ENCODE data around the gene IMMP2L.

GRCh38 chr7:111038185-111038584 is 524.1 kb downstream of the IMMP2L start:
- TF ChIP-seq SIN3A (IDR thresholded peaks at IDR 0.05; ENCODE audit: borderline replicate concordance, insufficient read depth, low read length) (no peak), POLR2AphosphoS5 (IDR thresholded peaks at IDR 0.05; ENCODE audit: low read depth, low read length) (no peak), REST (IDR thresholded peaks at IDR 0.05; ENCODE audit: insufficient read depth in 1 of 2, low read depth in 2 of 2, low read length in 2 of 2) (no peak), TAF1 (IDR thresholded peaks at IDR 0.05; ENCODE audit: borderline replicate concordance, insufficient read depth, low read length) (no peak)
